ENCODE data around the gene INCA1.

DNA sequence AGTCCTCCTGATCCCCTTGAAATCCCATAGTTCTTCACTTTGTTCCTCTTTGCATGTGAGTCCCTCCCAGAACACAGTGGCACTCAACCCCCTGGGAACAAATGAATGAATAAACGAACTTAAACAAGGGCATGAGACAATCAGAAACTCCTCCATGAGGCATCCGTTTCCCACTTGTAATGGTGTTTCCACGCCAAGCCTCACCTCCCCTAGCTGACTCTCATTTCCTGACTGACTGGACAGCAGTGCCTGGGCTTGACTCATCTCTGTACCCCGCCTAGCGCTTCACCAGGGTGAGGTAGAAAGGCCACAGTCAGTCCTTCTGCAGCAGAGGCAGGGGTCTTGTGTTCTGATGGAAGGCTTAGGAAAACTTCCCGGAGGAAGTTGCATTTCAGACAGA, 14.6 kb upstream of the INCA1 start:
- TF ChIP-seq, protein P1, sequence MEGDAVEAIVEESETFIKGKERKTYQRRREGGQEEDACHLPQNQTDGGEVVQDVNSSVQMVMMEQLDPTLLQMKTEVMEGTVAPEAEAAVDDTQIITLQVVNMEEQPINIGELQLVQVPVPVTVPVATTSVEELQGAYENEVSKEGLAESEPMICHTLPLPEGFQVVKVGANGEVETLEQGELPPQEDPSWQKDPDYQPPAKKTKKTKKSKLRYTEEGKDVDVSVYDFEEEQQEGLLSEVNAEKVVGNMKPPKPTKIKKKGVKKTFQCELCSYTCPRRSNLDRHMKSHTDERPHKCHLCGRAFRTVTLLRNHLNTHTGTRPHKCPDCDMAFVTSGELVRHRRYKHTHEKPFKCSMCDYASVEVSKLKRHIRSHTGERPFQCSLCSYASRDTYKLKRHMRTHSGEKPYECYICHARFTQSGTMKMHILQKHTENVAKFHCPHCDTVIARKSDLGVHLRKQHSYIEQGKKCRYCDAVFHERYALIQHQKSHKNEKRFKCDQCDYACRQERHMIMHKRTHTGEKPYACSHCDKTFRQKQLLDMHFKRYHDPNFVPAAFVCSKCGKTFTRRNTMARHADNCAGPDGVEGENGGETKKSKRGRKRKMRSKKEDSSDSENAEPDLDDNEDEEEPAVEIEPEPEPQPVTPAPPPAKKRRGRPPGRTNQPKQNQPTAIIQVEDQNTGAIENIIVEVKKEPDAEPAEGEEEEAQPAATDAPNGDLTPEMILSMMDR (IDR thresholded peaks at IDR 0.05 in 8 of 11, conservative IDR thresholded peaks at IDR 0.05 in 3 of 11) = no peak
- no peak for TF ChIP-seq POLR2A (IDR thresholded peaks at IDR 0.05)
